LNCaP clone FGC (cell line): ENCODE data around the gene MRPL19.

Source experiments
- DNase-seq: peaks from one replicate; pipeline ENCODE4 v3.0.0-alpha.2; 2011; ENCODE audit warnings: low read depth
- H3K4me3 ChIP-seq: 2 replicates; pipeline ENCODE4 v1.5.1; 2011; ENCODE audit warnings: mild to moderate bottlenecking, low read depth, low read length, control low read depth
- TF ChIP-seq, protein P1 (sequence below): IDR thresholded peaks from 2 replicates; pipeline ENCODE4 v1.5.1; 2012; ENCODE audit warnings: mild to moderate bottlenecking; ENCODE audit not compliant: control insufficient read depth, insufficient read depth; ENCODE audit errors: extremely low read depth

Gene MRPL19

DNA sequence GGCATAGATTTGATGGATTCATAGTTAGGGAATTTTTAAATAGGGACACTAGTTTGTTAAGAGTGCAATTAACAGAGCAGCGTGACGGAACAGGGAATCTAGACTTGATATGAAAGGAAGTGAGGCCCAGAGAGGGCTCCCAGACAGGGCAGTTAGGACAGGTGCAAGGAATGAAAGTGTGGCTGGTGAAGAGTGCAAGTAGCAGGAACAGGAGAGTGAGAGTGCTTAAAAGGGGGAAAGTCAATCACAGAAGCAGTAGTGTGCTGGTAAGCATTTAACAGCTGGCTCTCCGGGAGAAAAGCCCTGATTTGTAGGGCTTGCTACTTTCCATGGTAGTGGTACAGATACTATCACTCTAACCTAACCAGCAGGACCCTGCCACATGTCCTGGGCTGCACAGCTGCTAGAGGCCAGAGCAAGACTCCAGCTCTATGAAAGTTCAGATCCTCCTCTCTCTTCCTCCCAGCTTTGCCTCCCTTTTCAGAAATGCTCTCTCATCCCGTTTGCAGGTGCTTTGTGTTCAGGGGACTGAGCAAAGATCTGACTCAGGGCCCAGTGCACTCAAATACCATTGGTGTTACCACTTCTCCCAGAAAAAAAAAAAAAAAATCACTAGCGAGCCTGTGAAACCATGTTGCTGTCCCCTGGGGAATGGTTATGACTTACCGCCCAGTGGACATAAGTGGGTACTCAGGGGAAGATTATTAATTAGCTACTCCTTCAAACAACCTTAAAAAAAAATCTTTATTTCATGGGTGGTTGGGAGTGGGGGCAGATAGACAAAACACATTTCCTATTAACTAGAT, 82.2 kb downstream of the MRPL19 start:
- no peak for DNase-seq
- TF ChIP-seq, protein P1, sequence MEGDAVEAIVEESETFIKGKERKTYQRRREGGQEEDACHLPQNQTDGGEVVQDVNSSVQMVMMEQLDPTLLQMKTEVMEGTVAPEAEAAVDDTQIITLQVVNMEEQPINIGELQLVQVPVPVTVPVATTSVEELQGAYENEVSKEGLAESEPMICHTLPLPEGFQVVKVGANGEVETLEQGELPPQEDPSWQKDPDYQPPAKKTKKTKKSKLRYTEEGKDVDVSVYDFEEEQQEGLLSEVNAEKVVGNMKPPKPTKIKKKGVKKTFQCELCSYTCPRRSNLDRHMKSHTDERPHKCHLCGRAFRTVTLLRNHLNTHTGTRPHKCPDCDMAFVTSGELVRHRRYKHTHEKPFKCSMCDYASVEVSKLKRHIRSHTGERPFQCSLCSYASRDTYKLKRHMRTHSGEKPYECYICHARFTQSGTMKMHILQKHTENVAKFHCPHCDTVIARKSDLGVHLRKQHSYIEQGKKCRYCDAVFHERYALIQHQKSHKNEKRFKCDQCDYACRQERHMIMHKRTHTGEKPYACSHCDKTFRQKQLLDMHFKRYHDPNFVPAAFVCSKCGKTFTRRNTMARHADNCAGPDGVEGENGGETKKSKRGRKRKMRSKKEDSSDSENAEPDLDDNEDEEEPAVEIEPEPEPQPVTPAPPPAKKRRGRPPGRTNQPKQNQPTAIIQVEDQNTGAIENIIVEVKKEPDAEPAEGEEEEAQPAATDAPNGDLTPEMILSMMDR, result no peak
- H3K4me3 ChIP-seq, result no peak overlapping the region

DNA sequence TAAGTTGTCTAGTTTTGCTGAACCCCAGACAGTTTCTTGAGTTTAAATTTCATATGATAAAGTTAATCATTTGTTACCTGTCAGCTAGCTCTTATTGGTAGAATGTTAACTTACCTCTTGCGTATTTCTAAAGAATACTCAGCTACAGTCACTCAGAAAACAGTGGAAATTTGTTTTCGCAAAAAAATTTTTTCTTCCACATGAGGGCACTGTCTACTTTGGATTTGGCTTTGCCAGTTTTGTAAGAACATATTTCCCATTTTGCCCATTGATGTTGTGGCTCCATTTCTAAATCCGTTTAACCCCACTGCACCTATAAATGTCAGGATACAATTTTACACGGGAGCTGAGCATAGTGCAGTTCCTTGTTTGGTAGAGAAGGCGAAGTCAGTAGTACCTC, 83.3 kb downstream of the MRPL19 start:
- DNase-seq, result no peak

DNA sequence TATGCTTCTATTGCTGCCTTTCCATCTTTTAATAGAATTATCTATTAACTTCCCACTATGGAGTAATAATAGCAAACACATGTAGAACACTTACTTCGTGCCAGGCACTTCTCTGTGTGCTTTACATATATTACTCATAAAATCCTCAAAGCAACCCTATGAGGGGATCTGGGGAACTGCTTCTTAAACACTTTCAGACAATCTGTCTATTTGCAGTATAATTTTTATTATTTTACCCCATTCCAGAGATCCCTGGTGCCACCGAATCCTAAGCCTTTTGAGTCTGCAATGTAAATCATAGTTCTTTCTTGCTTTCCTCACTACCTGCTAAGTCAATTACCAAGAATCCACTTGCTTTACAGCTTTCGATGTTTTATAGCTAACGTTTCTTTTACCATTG, 89.7 kb downstream of the MRPL19 start:
- no peak overlapping the region for H3K4me3 ChIP-seq
- DNase-seq, result no peak
- TF ChIP-seq, protein P1, result no peak

More for the DNA sequence above, 83.3 kb downstream of the MRPL19 start:
- TF ChIP-seq, protein P1, result peak; percentile 43
- H3K4me3 ChIP-seq, result no peak overlapping the region

DNA sequence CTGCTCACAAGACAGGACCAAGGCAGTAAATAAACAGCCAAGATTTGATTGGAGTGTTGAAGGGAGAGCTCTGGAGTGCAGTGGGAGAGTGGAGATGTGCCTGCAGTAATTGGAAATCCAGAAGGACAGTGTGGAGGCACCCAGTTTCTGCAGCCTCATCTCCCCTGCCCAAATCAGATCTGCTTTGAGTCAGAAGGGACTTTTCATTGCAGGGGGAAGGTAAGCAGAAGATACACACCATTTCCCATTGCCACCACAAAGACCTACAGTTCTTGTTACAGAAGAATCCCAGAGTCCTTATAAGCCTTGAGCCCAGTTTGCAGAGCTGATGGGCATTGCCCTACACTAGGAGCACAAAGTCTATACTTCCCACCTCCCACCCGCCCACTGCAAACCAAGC, 91.4 kb downstream of the MRPL19 start:
- TF ChIP-seq, protein P1, result no peak
- DNase-seq, result no peak
- H3K4me3 ChIP-seq, result no peak overlapping the region
